Measurements from ENCODE around the gene WIPF3. TPM values are rescaled to one million over a fixed set of nuclear protein-coding genes. Genes with fewer than 3 reads are reported as not detected.

WIPF3 gene
- total RNA-seq, 1 experiment from 2014 or later = 2.0 TPM

DNA sequence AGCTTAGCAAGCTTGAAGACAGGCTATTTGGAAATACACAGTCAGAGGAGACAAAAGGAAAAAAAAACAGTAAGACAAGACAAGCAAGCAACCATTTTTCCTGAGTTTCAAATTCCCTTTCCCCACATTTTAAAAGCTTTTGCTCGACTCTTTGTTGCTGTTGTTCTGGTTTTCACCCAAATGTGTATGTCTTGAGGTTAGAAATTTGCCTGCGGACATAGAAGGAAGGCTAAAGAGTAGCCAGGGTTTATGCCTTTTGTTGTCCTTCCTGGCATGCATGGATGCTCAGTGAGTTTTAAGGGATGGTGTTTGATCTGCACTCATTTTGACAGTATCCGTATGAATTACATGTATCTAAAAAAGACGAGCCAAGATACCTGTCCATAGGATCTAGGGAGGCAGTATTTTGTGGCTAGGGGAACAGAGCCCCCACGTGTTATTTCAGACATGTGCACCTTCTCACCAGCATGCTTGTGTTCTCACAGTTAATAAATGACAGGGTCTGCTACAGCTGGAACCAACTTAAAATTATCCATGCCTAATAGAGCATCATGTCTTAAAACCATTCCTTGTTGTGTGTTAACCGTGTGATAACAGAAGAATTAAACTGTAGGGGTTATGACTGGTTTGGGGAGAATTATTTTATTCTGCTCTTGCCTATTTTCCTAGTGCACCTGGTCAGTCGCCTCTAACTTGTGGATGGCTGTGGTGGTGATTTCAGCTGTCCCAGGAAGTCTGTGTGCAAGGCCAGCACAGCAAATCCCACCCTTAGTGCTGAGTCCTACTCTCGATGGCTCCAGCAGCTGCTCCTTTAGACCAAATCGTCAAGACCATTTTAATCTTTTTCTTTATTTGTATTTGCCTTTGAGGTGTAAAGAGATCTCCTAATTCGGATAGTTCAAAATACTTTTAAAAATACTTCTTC, 9.1 kb downstream of the WIPF3 start:
- no peak for ATAC-seq
- POLR2A ChIA-PET = no interaction called here

DNA sequence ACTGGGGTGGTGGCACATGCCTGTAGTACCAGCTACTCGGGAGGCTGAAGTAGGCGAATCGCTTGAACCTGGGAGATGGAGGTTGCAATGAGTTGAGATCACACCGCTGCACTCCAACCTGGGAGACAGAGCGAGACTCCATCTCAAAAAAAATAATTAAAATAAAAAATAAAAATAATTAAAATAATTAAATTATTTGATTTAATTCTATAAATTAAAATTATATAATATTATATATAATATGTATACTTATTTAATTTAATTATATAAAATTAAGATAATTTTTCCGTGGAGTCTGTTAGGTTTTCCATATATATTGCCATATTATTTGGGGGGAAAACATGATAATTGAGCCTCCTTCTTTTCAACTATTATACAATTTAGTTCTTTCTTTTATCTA, 12.0 kb downstream of the WIPF3 start:
- H3K4me3 ChIP-seq (ENCODE audit: low read depth in 2 of 2, low read length in 2 of 2) = no peak overlapping the region
- in situ Hi-C loops (cut with HindIII; ENCODE audit: low pct_unique_long_range_greater_than_20kb, low sequenced_read_pairs) (no loop called here), intact Hi-C loops (cut with micrococcal nuclease; ENCODE audit: unreplicated experiment) (no loop called here)
- H3K27me3 ChIP-seq (ENCODE audit: control insufficient read depth, insufficient read depth, low read length) = peaks cover 33% of the 10 kb centered on the region
- H3K36me3 ChIP-seq (ENCODE audit: control insufficient read depth, insufficient read depth, low read length) = no peaks in the 10 kb centered on the region
- H3K27ac ChIP-seq (ENCODE audit: low read length) = no peak overlapping the region
- ATAC-seq (no peak), DNase-seq (ENCODE audit: low read depth, low spot score) (no peak)
- no TSS peak for BruUV-seq (replicated peaks)
- ChIA-PET POLR2A (no interaction called here), CTCF (no interaction called here)
- H3K4me1 ChIP-seq (ENCODE audit: control insufficient read depth, insufficient read depth, low read length) = no peaks in the 10 kb centered on the region
- TF ChIP-seq, protein P1, sequence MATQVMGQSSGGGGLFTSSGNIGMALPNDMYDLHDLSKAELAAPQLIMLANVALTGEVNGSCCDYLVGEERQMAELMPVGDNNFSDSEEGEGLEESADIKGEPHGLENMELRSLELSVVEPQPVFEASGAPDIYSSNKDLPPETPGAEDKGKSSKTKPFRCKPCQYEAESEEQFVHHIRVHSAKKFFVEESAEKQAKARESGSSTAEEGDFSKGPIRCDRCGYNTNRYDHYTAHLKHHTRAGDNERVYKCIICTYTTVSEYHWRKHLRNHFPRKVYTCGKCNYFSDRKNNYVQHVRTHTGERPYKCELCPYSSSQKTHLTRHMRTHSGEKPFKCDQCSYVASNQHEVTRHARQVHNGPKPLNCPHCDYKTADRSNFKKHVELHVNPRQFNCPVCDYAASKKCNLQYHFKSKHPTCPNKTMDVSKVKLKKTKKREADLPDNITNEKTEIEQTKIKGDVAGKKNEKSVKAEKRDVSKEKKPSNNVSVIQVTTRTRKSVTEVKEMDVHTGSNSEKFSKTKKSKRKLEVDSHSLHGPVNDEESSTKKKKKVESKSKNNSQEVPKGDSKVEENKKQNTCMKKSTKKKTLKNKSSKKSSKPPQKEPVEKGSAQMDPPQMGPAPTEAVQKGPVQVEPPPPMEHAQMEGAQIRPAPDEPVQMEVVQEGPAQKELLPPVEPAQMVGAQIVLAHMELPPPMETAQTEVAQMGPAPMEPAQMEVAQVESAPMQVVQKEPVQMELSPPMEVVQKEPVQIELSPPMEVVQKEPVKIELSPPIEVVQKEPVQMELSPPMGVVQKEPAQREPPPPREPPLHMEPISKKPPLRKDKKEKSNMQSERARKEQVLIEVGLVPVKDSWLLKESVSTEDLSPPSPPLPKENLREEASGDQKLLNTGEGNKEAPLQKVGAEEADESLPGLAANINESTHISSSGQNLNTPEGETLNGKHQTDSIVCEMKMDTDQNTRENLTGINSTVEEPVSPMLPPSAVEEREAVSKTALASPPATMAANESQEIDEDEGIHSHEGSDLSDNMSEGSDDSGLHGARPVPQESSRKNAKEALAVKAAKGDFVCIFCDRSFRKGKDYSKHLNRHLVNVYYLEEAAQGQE (IDR thresholded peaks at IDR 0.05; ENCODE audit: insufficient read depth in 1 of 2, low read depth in 2 of 2, low read length in 1 of 2) = no peak
- TF ChIP-seq POLR2AphosphoS5 (IDR thresholded peaks at IDR 0.05; ENCODE audit: low read depth, low read length) (no peak), TCF7L2 (IDR thresholded peaks at IDR 0.05; ENCODE audit: low read depth, low read length) (no peak), SIN3A (IDR thresholded peaks at IDR 0.05; ENCODE audit: borderline replicate concordance, insufficient read depth, low read depth, low read length) (no peak)
- TF ChIP-seq, protein P2, sequence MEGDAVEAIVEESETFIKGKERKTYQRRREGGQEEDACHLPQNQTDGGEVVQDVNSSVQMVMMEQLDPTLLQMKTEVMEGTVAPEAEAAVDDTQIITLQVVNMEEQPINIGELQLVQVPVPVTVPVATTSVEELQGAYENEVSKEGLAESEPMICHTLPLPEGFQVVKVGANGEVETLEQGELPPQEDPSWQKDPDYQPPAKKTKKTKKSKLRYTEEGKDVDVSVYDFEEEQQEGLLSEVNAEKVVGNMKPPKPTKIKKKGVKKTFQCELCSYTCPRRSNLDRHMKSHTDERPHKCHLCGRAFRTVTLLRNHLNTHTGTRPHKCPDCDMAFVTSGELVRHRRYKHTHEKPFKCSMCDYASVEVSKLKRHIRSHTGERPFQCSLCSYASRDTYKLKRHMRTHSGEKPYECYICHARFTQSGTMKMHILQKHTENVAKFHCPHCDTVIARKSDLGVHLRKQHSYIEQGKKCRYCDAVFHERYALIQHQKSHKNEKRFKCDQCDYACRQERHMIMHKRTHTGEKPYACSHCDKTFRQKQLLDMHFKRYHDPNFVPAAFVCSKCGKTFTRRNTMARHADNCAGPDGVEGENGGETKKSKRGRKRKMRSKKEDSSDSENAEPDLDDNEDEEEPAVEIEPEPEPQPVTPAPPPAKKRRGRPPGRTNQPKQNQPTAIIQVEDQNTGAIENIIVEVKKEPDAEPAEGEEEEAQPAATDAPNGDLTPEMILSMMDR (IDR thresholded peaks at IDR 0.05) = no peak
- no peaks in the 10 kb centered on the region for H3K9me3 ChIP-seq (ENCODE audit: control insufficient read depth, insufficient read depth, low read depth, low read length)

More for the DNA sequence above, 9.1 kb downstream of the WIPF3 start:
- no peaks in the 10 kb centered on the region for H3K9me3 ChIP-seq (ENCODE audit: control insufficient read depth, insufficient read depth, low read depth, low read length)
- TF ChIP-seq, protein P2 (IDR thresholded peaks at IDR 0.05) = no peak
- TF ChIP-seq TCF7L2 (IDR thresholded peaks at IDR 0.05; ENCODE audit: low read depth, low read length) (no peak), SIN3A (IDR thresholded peaks at IDR 0.05; ENCODE audit: borderline replicate concordance, insufficient read depth, low read depth, low read length) (no peak), POLR2AphosphoS5 (IDR thresholded peaks at IDR 0.05; ENCODE audit: low read depth, low read length) (no peak)
- TF ChIP-seq, protein P1 (IDR thresholded peaks at IDR 0.05; ENCODE audit: insufficient read depth in 1 of 2, low read depth in 2 of 2, low read length in 1 of 2) = no peak
- H3K27ac ChIP-seq (ENCODE audit: low read length) = no peak overlapping the region
- peaks cover 23% of the 10 kb centered on the region; the same call in 1 of the 2 replicates for H3K27me3 ChIP-seq (ENCODE audit: control insufficient read depth, insufficient read depth, low read length)
- CTCF ChIA-PET = no interaction called here
- no peaks in the 10 kb centered on the region for H3K36me3 ChIP-seq (ENCODE audit: control insufficient read depth, insufficient read depth, low read length)
- DNase-seq (ENCODE audit: low read depth, low spot score) = no peak
- intact Hi-C loops (cut with micrococcal nuclease; ENCODE audit: unreplicated experiment) = no loop called here
- no peaks in the 10 kb centered on the region for H3K4me1 ChIP-seq (ENCODE audit: control insufficient read depth, insufficient read depth, low read length)
- H3K4me3 ChIP-seq (ENCODE audit: low read depth in 2 of 2, low read length in 2 of 2) = no peak overlapping the region
- in situ Hi-C loops (cut with HindIII; ENCODE audit: low pct_unique_long_range_greater_than_20kb, low sequenced_read_pairs) = no loop called here
- BruUV-seq (replicated peaks) = no TSS peak
